Calu3 (cell line): Measurements from ENCODE around the gene HOXA7. TPM values are rescaled to one million over a fixed set of nuclear protein-coding genes. Genes with fewer than 3 reads are reported as not detected.
A peak's percentile ranks its signal among the peaks of the same experiment; 100 is the strongest.

Experiments used
- BruUV-seq: library from RNA; stranded (reverse); fragments of 400-500 nt; replicated peaks from 2 replicates; lab custom pipeline; 2021; lab: Mats Ljungman, UMichigan
- CTCF ChIA-PET: fragments of 300-600 bp; sonication (Branson Sonifier 250); formaldehyde crosslinking; loops from one replicate; lab custom pipeline; 2022; ENCODE audit warnings: antibody characterized with exemption; lab: Charles Lee
- DNase-seq: peaks from one replicate; pipeline ENCODE4 v3.0.0; 2022
- H3K27ac Mint-ChIP-seq: one replicate; pipeline ENCODE4 v1.8.0; 2022; ENCODE audit warnings: mixed read lengths; ENCODE audit not compliant: unreplicated experiment
- H3K27me3 Mint-ChIP-seq: one replicate; pipeline ENCODE4 v1.8.0; 2022; ENCODE audit warnings: mixed read lengths; ENCODE audit not compliant: unreplicated experiment
- H3K36me3 Mint-ChIP-seq: one replicate; pipeline ENCODE4 v1.8.0; 2022; ENCODE audit warnings: mild to moderate bottlenecking, moderate library complexity, mixed read lengths; ENCODE audit not compliant: insufficient read depth, unreplicated experiment
- H3K4me1 Mint-ChIP-seq: one replicate; pipeline ENCODE4 v1.8.0; 2022; ENCODE audit warnings: mild to moderate bottlenecking, low read depth, mixed read lengths; ENCODE audit not compliant: unreplicated experiment
- H3K4me3 Mint-ChIP-seq: one replicate; pipeline ENCODE4 v1.8.0; 2022; ENCODE audit warnings: mild to moderate bottlenecking, low read depth, moderate library complexity, mixed read lengths; ENCODE audit not compliant: unreplicated experiment
- H3K9me3 Mint-ChIP-seq: one replicate; pipeline ENCODE4 v1.8.0; 2022; ENCODE audit warnings: low read depth, mixed read lengths; ENCODE audit not compliant: unreplicated experiment
- CTCF ChIP-seq: fragments of 200-600 bp; IDR thresholded peaks from one replicate; pipeline ENCODE4 v1.8.0; 2022; ENCODE audit warnings: antibody characterized with exemption; ENCODE audit not compliant: unreplicated experiment
- intact Hi-C: fragments of 100-400 bp; cut with micrococcal nuclease; formaldehyde crosslinking; loops from one replicate; pipeline ENCODE4 v1.10.0; 2022; ENCODE audit not compliant: unreplicated experiment
- total RNA-seq: library from RNA; stranded (reverse); gene quantifications from 2 replicates; pipeline ENCODE4 v1.2.3, GENCODE V29; 2022

The HOXA7 gene
- total RNA-seq, 1 experiment from 2014 or later, result not detected

- Mint-ChIP-seq H3K9me3 (no peaks in the 10 kb centered on the region), H3K4me1 (peaks cover 37% of the 10 kb centered on the region), H3K36me3 (peaks cover 44% of the 10 kb centered on the region), H3K27me3 (no peaks in the 10 kb centered on the region), H3K27ac (peak overlapping the region; percentile 22), H3K4me3 (peak overlapping the region; percentile 72)
- intact Hi-C loops, result no loop called here
- TF ChIP-seq CTCF, result no peak
- DNase-seq, result peak; percentile 52
- CTCF ChIA-PET, result interaction anchor here (2.1 kb wide), 1 partner anchor 22 kb away, joined by 8 read pairs; no protein-coding TSS in a partner anchor
- BruUV-seq, result no TSS peak
Observed at GRCh38 chr7:27172823-27173510, 16.5 kb upstream of the HOXA7 start.

GRCh38 chr7:27172315-27172774, 15.9 kb upstream of the HOXA7 start:
- no TSS peak for BruUV-seq
- Mint-ChIP-seq H3K4me3 (peak overlapping the region; percentile 72), H3K27me3 (no peaks in the 10 kb centered on the region), H3K27ac (peak overlapping the region; percentile 22), H3K36me3 (peaks cover 44% of the 10 kb centered on the region), H3K9me3 (no peaks in the 10 kb centered on the region), H3K4me1 (peaks cover 37% of the 10 kb centered on the region)
- intact Hi-C loops, result no loop called here
- DNase-seq, result no peak
- CTCF ChIA-PET, result interaction anchor here (2.1 kb wide), 1 partner anchor 22 kb away, joined by 8 read pairs; no protein-coding TSS in a partner anchor
- TF ChIP-seq CTCF, result no peak

- CTCF ChIA-PET, result no interaction called here
Observed at GRCh38 chr7:27171637-27172314, 15.3 kb upstream of the HOXA7 start.

GRCh38 chr7:27171325-27171636, 14.8 kb upstream of the HOXA7 start:
- Mint-ChIP-seq H3K27me3 (no peaks in the 10 kb centered on the region), H3K27ac (no peak overlapping the region), H3K9me3 (no peaks in the 10 kb centered on the region), H3K36me3 (peaks cover 44% of the 10 kb centered on the region), H3K4me1 (peaks cover 37% of the 10 kb centered on the region), H3K4me3 (peak overlapping the region; percentile 72)
- TF ChIP-seq CTCF, result no peak
- DNase-seq, result no peak
- intact Hi-C loops, result no loop called here
- CTCF ChIA-PET, result no interaction called here
- TSS peak; percentile 45 for BruUV-seq

More at GRCh38 chr7:27171637-27172314, 15.3 kb upstream of the HOXA7 start:
- intact Hi-C loops, result no loop called here
- Mint-ChIP-seq H3K27ac (peak overlapping the region; percentile 22), H3K4me3 (peak overlapping the region; percentile 72), H3K4me1 (peaks cover 37% of the 10 kb centered on the region), H3K27me3 (no peaks in the 10 kb centered on the region), H3K9me3 (no peaks in the 10 kb centered on the region), H3K36me3 (peaks cover 44% of the 10 kb centered on the region)
- TF ChIP-seq CTCF, result no peak
- no TSS peak for BruUV-seq
- no peak for DNase-seq
